Lower leg skin (tissue), 3 donors: ENCODE data around the gene IDH2.

Experiments
- POLR2A ChIP-seq, 2 donors: fragments of 450-650 bp; IDR thresholded peaks; one replicate each; pipeline ENCODE4 v1.6.1; 2016 to 2017; ENCODE audit warnings: antibody characterized with exemption in 2 of 2, mild to moderate bottlenecking in 1 of 2, moderate library complexity in 1 of 2
- TF ChIP-seq, protein P1 (sequence below), 3 donors: fragments of 450-650 bp; IDR thresholded peaks; one replicate each; pipeline ENCODE4 v1.5.1; 2016; ENCODE audit warnings: antibody characterized with exemption in 3 of 3, mild to moderate bottlenecking in 3 of 3, moderate library complexity in 2 of 3

DNA sequence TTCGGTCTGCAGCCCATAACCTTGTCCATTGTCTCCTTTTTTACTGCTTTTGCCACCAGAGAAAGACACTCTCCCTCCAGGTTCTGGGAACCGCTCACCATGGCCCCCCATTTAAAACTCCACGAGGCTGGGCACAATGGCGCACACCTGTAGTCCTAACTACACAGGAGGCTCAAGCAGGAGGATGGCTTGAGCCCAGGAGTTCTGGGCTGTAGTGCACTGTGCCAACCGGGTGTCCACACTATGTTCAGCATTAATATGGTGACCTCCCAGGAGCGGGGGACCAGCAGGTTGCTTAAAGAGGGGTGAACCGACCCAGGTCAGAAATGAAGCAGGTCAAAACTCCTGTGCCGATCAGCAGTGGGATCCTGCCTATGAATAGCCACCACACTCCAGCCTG lies 28.0 kb upstream of the IDH2 start:
- no peak for TF ChIP-seq POLR2A (IDR thresholded peaks at IDR 0.05)
- TF ChIP-seq, protein P1, sequence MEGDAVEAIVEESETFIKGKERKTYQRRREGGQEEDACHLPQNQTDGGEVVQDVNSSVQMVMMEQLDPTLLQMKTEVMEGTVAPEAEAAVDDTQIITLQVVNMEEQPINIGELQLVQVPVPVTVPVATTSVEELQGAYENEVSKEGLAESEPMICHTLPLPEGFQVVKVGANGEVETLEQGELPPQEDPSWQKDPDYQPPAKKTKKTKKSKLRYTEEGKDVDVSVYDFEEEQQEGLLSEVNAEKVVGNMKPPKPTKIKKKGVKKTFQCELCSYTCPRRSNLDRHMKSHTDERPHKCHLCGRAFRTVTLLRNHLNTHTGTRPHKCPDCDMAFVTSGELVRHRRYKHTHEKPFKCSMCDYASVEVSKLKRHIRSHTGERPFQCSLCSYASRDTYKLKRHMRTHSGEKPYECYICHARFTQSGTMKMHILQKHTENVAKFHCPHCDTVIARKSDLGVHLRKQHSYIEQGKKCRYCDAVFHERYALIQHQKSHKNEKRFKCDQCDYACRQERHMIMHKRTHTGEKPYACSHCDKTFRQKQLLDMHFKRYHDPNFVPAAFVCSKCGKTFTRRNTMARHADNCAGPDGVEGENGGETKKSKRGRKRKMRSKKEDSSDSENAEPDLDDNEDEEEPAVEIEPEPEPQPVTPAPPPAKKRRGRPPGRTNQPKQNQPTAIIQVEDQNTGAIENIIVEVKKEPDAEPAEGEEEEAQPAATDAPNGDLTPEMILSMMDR (IDR thresholded peaks at IDR 0.05), result no peak
